Stomach (tissue), 9 donors: Measurements from ENCODE around the gene FGL2. TPM values are rescaled to one million over a fixed set of nuclear protein-coding genes. Genes with fewer than 3 reads are reported as not detected.
"Not testable (repeated sequence)": the region's sequence is repeated elsewhere in the genome, so short reads cannot be mapped to it uniquely, and the experiment has no call there.

Source experiments
- DNase-seq, 2 donors: peaks; one replicate each; pipeline versions ENCODE4 v3.0.0 to v3.0.0-alpha.2; 2013 to 2019
- H3K27ac ChIP-seq, 5 donors: fragments of 200-600 bp in 4 of 5; sonication (generic) in 4 of 5; one replicate each; pipeline ENCODE4 v1.5.1; 2013 to 2019; ENCODE audit warnings: mild to moderate bottlenecking in 1 of 5, moderate library complexity in 1 of 5
- H3K27me3 ChIP-seq, 3 donors: fragments of 200-600 bp; sonication (generic); one replicate each; pipeline ENCODE4 v1.5.1; 2017 to 2019; ENCODE audit warnings: mixed run types in 1 of 3
- H3K36me3 ChIP-seq, 4 donors: fragments of 200-600 bp; sonication (generic); 1 replicate in 3 of 4; 2 replicates in 1 of 4; pipeline ENCODE4 v1.5.1; 2016 to 2019
- H3K4me1 ChIP-seq, 4 donors: fragments of 200-600 bp; sonication (generic); one replicate each; pipeline ENCODE4 v1.5.1; 2016 to 2019
- H3K4me3 ChIP-seq, 4 donors: fragments of 200-600 bp; sonication (generic) in 3 of 4; one replicate each; pipeline ENCODE4 v1.5.1; 2016 to 2019; ENCODE audit warnings: mild to moderate bottlenecking in 1 of 4
- H3K9me3 ChIP-seq, 4 donors: fragments of 200-600 bp; sonication (generic); one replicate each; pipeline ENCODE4 v1.5.1; 2016 to 2019
- CTCF ChIP-seq, 7 experiments: fragments of 450-650 bp in 4 of 7; fragments of 200-600 bp in 3 of 7; sonication (generic) in 3 of 7; IDR thresholded peaks; one replicate each; pipeline ENCODE4 v1.5.1; 2016 to 2019; ENCODE audit warnings: antibody characterized with exemption in 7 of 7, control low read depth in 2 of 7, mild to moderate bottlenecking in 1 of 7
- EP300 ChIP-seq: sonication (generic); formaldehyde crosslinking; IDR thresholded peaks from one replicate; pipeline ENCODE4 v1.6.1; 2017; ENCODE audit warnings: antibody characterized with exemption
- POLR2A ChIP-seq, 4 donors: fragments of 450-650 bp; IDR thresholded peaks; one replicate each; pipeline ENCODE4 v1.6.1; 2016; ENCODE audit warnings: antibody characterized with exemption in 4 of 4, control low read depth in 2 of 4, mild to moderate bottlenecking in 1 of 4, moderate library complexity in 1 of 4
- POLR2AphosphoS5 ChIP-seq, 3 donors: sonication (generic); formaldehyde crosslinking; IDR thresholded peaks; one replicate each; pipeline ENCODE4 v1.6.1; 2016; ENCODE audit warnings: antibody characterized with exemption in 3 of 3
- WGBS, 5 donors: extraction: QIAGEN DNeasy Blood & Tissue Kit in 3 of 5; methylation state at CpG; one replicate each; pipeline versions ENCODE4 v1.1.5 to v1.1.7; 2013 to 2018; 5-methylcytosine and 5-hydroxymethylcytosine counted together
- intact Hi-C: fragments of 100-400 bp; cut with DNase I; formaldehyde crosslinking; loops from one replicate; pipeline ENCODE4 v1.15.1; 2023; ENCODE audit warnings: low total_unique reads
- polyA plus RNA-seq, 3 donors: library from polyadenylated mRNA; stranded (reverse); fragments of 200-250 nt; gene quantifications; one replicate each; pipeline ENCODE4 v1.2.3, GENCODE V29; 2013
- total RNA-seq, 5 donors: library from RNA; depleted of rRNA; stranded (reverse); fragments of >200 nt; gene quantifications; one replicate each; pipeline versions ENCODE4 v1.1.0 to v1.2.3, GENCODE V29; 2014 to 2016
- donor health status: healthy with polysubstance abuse.
- donor health status: Bipolar disorder and iron deficiency.
- donor health status: healthy.

The FGL2 gene
- total and polyA plus RNA-seq, 8 donors = 0.87 to 179 (median 13.5) TPM

GRCh38 chr7:77182261-77182660, 17.4 kb downstream of the FGL2 start:
- Histone ChIP-seq H3K36me3 (no peaks in the 10 kb centered on the region), H3K4me1 (peaks cover 0 to 13% (median 5%) of the 10 kb centered on the region in 4 donors), H3K27me3 (no peaks in the 10 kb centered on the region), H3K9me3 (no peaks in the 10 kb centered on the region), H3K27ac (no peak overlapping the region), H3K4me3 (no peak overlapping the region)
- 80 to 100% (median 96%) methylated on average over 1 of the region's 1 CpG for WGBS, 5 donors
- no peak for DNase-seq
- TF ChIP-seq POLR2AphosphoS5 (IDR thresholded peaks at IDR 0.05) (no peak), EP300 (no peak), CTCF (IDR thresholded peaks at IDR 0.05) (no peak), POLR2A (IDR thresholded peaks at IDR 0.05) (no peak)
- intact Hi-C loops = no loop called here

GRCh38 chr7:77181734-77182133, 17.9 kb downstream of the FGL2 start:
- intact Hi-C loops = no loop called here
- TF ChIP-seq EP300 (no peak), CTCF (IDR thresholded peaks at IDR 0.05) (no peak), POLR2A (IDR thresholded peaks at IDR 0.05) (no peak), POLR2AphosphoS5 (IDR thresholded peaks at IDR 0.05) (no peak)
- Histone ChIP-seq H3K4me1 (peaks cover 0 to 13% (median 5%) of the 10 kb centered on the region in 4 donors), H3K9me3 (no peaks in the 10 kb centered on the region), H3K36me3 (no peaks in the 10 kb centered on the region), H3K27me3 (no peaks in the 10 kb centered on the region), H3K27ac (no peak overlapping the region), H3K4me3 (no peak overlapping the region)
- 73 to 86% (median 83%) methylated on average over 3 of the region's 3 CpGs for WGBS, 5 donors
- DNase-seq = no peak

GRCh38 chr7:77181015-77181595, 18.5 kb downstream of the FGL2 start:
- WGBS, 5 donors = 89 to 100% (median 95%) methylated on average over 4 of the region's 4 CpGs
- intact Hi-C loops = no loop called here

GRCh38 chr7:77178024-77178423, 21.6 kb downstream of the FGL2 start:
- H3K36me3 ChIP-seq, H3K4me1 ChIP-seq, intact Hi-C loops, H3K4me3 ChIP-seq, H3K9me3 ChIP-seq, DNase-seq, H3K27ac ChIP-seq, H3K27me3 ChIP-seq: not testable (repeated sequence)

More at GRCh38 chr7:77181015-77181595, 18.5 kb downstream of the FGL2 start:
- H3K4me1 ChIP-seq = peaks cover 0 to 13% (median 5%) of the 10 kb centered on the region in 4 donors
- no peak overlapping the region for H3K27ac ChIP-seq
- H3K4me3 ChIP-seq = no peak overlapping the region
- TF ChIP-seq POLR2A (IDR thresholded peaks at IDR 0.05) = no peak
- TF ChIP-seq POLR2AphosphoS5 (IDR thresholded peaks at IDR 0.05) = no peak
- no peak for TF ChIP-seq CTCF (IDR thresholded peaks at IDR 0.05)
- no peak for TF ChIP-seq EP300
- H3K9me3 ChIP-seq = no peaks in the 10 kb centered on the region
- DNase-seq = no peak
- H3K27me3 ChIP-seq = no peaks in the 10 kb centered on the region
- H3K36me3 ChIP-seq = no peaks in the 10 kb centered on the region

- H3K27ac ChIP-seq, DNase-seq, H3K36me3 ChIP-seq, H3K4me3 ChIP-seq, H3K9me3 ChIP-seq, H3K4me1 ChIP-seq, intact Hi-C loops, H3K27me3 ChIP-seq: not testable (repeated sequence)
- WGBS, 5 donors = 66 to 81% (median 68%) methylated on average over 9 of the region's 9 CpGs
Observed at GRCh38 chr7:77177321-77177904, 22.2 kb downstream of the FGL2 start.

GRCh38 chr7:77175274-77175800, 24.3 kb downstream of the FGL2 start:
- H3K27ac ChIP-seq, H3K27me3 ChIP-seq, H3K4me3 ChIP-seq, H3K36me3 ChIP-seq, H3K4me1 ChIP-seq, DNase-seq, intact Hi-C loops, H3K9me3 ChIP-seq: not testable (repeated sequence)
- 69 to 85% (median 72%) methylated on average over 1 to 2 of the region's 3 CpGs for WGBS, 5 donors

GRCh38 chr7:77174418-77174817, 25.2 kb downstream of the FGL2 start:
- 84 to 94% (median 93%) methylated on average over 3 to 4 of the region's 4 CpGs for WGBS, 5 donors
- H3K4me1 ChIP-seq, intact Hi-C loops: not testable (repeated sequence)

GRCh38 chr7:77172437-77173172, 27.0 kb downstream of the FGL2 start:
- 82 to 95% (median 87%) methylated on average over 5 to 6 of the region's 6 CpGs for WGBS, 5 donors
- H3K27me3 ChIP-seq, H3K27ac ChIP-seq, H3K9me3 ChIP-seq, DNase-seq, H3K4me1 ChIP-seq, intact Hi-C loops, H3K4me3 ChIP-seq, H3K36me3 ChIP-seq: not testable (repeated sequence)

More at GRCh38 chr7:77174418-77174817, 25.2 kb downstream of the FGL2 start:
- H3K27ac ChIP-seq, H3K4me3 ChIP-seq, DNase-seq, H3K36me3 ChIP-seq, H3K27me3 ChIP-seq, H3K9me3 ChIP-seq: not testable (repeated sequence)
